ENCODE data around the gene SMAD6.
"Not testable (repeated sequence)": the region's sequence is repeated elsewhere in the genome, so short reads cannot be mapped to it uniquely, and the experiment has no call there.

The SMAD6 gene

DNA sequence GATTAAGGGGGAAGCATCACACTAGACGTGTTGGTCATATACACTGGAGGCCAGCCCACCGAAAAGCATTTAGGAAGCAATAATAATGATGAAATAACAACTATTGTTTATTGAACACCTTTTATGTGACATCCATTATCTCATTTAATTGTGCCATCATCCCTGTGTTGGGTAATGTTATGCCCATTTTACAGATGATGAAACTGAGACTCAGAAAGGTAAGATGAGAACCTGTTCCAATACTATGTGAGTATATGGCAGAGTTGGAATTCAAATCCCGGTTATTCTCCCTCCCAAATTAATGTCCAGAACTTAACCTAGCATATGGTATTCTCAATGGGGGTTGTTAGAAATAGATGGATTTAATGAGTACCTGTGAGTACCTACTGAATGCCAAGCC lies 99.2 kb downstream of the SMAD6 start:
- no peak for DNase-seq

GRCh38 chr15:66802025-66803001 lies 100.3 kb downstream of the SMAD6 start:
- peak; percentile 30 for DNase-seq

- peak; percentile 35 for DNase-seq
These were observed 101.2 kb downstream of the SMAD6 start for GRCh38 chr15:66803182-66803729.

DNA sequence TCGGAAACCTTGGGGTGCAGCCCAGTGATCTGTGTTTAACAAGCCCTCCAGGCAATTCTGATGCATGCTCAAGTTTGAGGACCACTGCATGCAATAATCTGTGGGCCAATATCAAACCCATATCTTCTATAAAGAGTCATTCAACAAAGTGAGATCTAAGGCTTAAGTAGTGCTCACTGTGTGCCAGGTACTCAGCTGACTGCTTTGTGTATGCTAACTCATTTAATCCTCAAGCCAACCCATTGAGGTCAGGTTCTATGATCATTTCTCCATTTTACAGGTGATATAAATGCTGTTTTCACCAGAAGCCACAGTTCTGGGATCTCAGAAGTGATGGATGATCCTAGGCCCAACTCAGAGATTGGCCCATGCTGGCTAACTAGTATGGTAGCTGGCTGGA lies 101.7 kb downstream of the SMAD6 start:
- no peak for DNase-seq

GRCh38 chr15:66805202-66805885 lies 103.3 kb downstream of the SMAD6 start:
- no peak for DNase-seq

GRCh38 chr15:66808181-66808824 lies 106.3 kb downstream of the SMAD6 start:
- DNase-seq = no peak

DNA sequence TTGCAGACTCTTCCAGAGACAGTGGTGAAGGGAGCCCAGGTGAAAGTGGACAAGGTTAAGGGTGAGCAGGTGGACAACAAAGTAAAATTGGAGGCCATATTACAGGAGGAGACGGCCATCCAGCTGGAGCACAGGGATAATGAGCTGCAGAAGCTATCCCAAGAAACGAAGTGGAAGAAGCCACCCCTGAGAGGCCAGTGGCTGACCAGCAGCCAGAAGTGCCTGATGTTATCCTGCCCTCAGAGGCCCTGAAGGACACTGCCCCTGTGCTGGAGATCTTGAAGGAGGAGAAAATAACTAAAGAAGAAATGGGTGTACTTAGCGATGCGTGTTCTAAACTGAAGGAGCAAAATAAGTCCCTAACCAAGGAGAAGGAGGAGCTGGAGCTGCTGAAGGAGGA lies 107.6 kb downstream of the SMAD6 start:
- DNase-seq = no peak

GRCh38 chr15:66815318-66815717 lies 113.3 kb downstream of the SMAD6 start:
- no peak for DNase-seq

DNA sequence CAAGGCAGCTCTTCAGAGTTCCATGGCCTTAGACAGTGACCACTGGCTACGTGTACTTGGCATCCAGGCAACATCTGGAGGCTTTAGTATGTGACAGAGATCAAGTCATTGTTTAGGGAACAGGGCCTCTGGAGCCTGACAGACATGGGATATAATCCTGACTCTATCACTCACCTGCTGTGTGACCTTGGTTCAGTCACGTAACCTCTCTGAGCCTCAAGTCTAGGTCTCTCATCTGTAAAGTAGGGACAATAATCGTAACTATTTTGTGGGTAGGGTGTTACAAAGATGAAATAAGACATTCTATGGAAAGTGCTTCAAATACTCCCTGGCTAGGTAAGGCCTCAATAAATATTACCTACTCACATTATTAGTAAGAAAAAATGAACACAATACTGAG lies 114.2 kb downstream of the SMAD6 start:
- no peak for DNase-seq

DNA sequence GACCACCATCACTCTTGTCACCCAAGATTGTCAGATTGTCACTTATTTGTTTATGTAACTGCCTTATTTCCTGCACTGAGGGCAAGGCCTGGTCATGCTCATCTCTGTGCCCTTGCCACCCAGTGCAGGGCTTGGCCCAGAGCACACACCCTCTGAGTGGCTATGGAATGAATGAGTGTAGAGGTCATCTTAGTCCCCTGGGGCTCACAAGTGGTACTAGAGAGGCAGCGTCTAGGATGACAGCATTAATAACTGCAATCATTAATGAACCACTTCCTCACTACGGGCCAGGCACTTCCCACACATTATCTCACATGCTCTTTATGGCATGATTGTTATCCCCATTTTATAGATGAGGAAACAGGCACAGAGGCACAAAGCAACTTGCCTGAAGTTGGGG lies 117.0 kb downstream of the SMAD6 start:
- DNase-seq = no peak

DNA sequence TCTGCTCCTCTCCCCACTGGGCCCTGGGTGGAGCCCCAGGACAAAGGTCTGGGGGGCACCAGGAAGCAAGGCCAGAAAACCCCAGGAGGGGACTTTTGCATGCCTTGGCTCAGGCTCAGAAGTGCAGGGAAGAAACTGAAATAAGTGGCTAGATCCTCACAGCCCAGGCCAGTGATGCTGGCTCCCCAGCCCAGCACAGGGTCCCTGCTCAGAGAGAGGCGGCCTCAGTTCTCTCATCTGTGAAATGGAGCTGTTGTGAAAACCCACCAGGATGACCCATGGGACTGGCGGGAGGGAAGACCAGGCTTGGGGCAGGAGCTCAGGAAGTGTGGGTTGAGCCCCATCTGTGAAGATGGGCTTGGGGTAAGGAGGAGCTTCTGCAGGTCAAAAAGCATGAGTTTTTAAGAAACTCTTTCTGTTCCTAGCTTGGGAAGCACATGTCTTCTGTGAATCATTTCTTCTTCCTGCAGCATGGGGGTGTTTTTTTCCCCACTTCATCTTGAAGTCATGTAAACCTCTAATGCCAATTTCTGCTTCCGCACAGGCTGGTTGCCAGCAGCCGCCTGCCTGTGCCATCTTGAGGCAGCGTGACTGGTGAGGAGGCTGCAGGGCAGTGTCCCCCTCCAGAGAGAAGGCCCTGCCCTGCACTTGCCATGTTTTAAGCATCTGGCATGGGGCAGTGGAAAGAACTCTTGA lies 118.6 kb downstream of the SMAD6 start:
- DNase-seq = peak; percentile 35

- DNase-seq = no peak
These were observed 119.3 kb downstream of the SMAD6 start for GRCh38 chr15:66821307-66821706.

DNA sequence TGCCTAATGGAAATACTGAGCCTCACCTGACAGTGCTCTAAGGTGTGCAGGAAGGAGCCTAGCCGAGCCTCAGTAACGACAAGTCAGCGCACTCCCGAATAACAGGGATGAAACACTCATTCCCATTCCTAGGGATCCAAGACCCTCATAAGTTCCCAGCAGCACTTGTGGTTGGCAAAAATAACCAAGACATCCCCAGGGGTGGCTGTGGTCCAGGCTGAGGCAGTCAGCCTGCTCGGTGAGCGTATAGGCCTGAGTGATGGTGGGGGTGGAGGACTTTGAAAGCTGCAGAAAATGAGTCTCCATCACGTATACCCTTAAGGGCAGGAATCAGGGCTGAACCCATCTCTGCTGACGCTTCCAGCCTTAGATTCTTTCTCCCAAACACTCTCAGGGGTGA lies 120.1 kb downstream of the SMAD6 start:
- DNase-seq = no peak

DNA sequence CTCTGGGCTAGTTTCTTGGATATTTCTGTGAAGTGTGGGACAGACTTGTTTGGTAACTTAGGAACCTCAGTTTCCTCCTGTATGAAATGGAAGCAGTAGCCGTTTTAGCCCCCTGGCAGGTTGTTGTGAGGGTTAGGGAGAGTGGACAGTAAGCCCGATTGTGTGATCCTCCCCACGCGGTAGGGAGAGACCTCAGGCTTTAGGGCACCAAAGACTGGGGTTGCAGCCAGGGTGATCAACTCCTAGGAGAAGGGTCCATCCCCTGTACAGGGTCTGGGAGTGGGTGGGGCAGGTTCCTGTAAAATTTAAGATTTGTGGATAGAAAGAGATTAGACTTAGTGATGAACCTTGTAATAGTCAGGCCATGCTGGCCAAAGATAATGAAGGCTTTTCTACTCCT lies 120.5 kb downstream of the SMAD6 start:
- no peak for DNase-seq

- DNase-seq = no peak
These were observed 121.6 kb downstream of the SMAD6 start for GRCh38 chr15:66823601-66824000.

DNA sequence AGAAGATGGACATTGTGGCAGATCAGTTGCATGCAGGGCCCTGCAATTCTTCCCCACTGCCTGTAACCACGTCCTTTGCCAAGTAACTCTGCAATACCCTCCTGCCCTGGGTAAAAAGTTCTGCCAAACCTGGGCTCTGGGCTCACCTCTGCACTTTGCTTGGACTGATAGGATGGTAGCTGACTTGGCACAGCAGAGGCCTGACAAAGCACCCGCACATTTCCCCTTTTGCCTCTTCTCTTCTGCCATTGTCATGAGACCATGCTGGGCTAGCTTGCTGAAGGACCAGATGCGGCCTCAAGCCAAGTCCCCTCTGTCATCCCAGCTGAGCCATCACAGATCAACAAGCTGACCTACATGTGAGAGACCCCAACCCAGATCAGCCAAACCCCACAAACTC lies 122.4 kb downstream of the SMAD6 start:
- DNase-seq = no peak

DNA sequence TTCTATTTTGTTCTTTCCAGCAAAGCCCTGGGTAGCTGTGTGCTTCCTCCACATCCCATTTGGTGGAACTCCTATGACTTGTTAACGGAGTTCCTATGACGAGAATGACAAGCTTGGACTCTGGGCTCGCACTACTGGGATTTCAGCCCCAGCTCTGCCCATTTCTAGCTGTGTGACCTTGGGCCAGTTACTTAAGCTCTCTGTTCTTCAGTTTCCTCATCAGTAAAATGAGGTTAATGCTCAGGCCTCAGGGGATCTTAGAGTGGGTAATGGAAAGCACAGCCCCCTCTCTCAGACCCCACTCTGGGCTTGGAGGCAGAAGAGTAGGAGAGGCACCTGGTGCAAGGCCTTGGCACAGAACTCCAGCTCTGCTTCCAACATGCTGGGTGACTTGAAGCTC lies 123.1 kb downstream of the SMAD6 start:
- no peak for DNase-seq

- no peak for DNase-seq
These were observed 123.7 kb downstream of the SMAD6 start for GRCh38 chr15:66825731-66826130.

DNA sequence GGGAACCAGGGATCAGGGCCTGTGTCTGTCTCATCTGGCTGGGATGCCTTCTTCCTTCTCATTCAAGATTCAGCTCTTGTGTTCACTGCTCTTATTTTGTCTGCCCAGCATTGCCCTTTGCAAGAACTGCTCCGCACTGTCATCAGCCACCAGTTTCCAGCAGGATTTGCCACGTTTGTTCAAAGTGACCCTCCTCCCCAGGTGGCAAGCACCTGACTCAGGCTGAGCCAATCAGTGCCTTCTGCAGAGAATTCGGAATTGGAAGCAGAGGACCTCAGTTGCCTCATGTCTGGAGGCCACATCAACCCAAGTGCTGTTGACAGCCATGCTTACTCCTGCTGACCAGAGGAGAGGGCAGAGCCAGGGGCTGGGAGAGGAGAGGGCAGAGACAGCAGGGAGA lies 124.5 kb downstream of the SMAD6 start:
- no peak for DNase-seq

- DNase-seq = no peak
These were observed 125.1 kb downstream of the SMAD6 start for GRCh38 chr15:66827039-66827697.

DNA sequence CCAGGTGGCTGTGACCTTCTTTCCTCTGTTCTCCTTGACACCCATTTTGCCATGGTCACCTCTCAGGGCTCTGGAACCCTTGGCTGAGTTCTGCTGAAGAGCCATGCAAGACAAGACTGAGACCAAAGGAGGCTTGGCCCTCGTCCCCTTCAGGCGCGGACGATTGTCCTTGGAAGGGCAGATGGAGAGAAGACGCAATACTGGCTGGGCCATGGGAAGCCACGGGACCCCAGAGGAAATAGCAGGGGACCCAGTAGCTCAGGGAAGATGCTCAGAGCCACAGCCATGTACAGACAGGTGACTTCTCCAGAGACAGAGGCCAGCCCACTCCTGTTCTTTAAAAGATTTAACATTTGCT lies 125.6 kb downstream of the SMAD6 start:
- no peak for DNase-seq

DNA sequence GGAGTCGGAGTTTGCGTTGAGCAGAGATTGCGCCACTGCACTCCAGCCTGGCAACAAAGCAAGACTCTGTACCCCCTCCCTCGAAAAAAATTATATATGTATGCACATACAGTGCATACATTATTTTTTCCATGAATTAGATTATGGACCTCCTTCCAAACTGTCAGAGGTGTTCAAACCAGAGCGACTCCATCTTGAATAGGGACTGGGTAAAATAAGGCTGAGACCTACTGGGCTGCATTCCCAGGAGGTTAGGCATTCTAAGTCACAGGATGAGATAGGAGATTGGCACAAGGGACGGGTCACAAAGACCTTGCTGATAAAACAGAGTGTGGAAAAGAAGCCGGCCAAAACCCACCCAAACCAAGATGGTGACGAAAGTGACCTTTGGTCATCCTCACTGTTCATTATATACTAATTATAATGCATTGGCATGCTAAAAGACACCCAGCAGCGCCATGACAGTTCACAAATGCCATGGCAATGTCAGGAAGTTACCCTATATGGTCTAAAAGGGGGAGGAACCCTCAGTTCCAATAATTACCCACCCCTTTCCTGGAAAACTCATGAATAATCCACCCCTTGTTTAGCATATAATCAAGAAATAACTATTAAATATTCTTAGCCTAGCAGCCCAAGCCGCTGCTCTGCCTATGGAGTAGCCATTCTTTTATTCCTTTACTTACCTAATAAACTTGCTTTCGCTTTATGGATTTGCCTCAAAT lies 126.9 kb downstream of the SMAD6 start:
- DNase-seq = not testable (repeated sequence)
